ENCODE measurements around the gene ARNT2. TPM values are rescaled to one million over a fixed set of nuclear protein-coding genes. Genes with fewer than 3 reads are reported as not detected.

Gene ARNT2
- total RNA-seq, 1 experiment from 2014 or later = 7.0 TPM

- no peak for TF ChIP-seq SP1 (CRISPR knock-in tag; conservative IDR thresholded peaks at IDR 0.05)
- TF ChIP-seq NR1H2 (CRISPR knock-in tag; IDR thresholded peaks at IDR 0.05) = no peak
- TF ChIP-seq ATF2 (CRISPR knock-in tag; IDR thresholded peaks at IDR 0.05; ENCODE audit: borderline replicate concordance, low read depth) = no peak
- TF ChIP-seq ZNF532 (CRISPR knock-in tag; IDR thresholded peaks at IDR 0.05; ENCODE audit: borderline replicate concordance) = no peak
These were observed 205.3 kb downstream of the ARNT2 start (continued) for GRCh38 chr15:80609512-80609946.

- ChIA-PET CTCF (interaction anchor here (1.0 to 1.3 kb wide), 2 partner anchors 83 to 165 kb away, joined by 3 to 5 read pairs; partner anchors contain the start of gene ABHD17C), POLR2A (no interaction called here)
- H3K4me3 Mint-ChIP-seq = no peak overlapping the region
- peaks cover 24% of the 10 kb centered on the region for H3K4me1 Mint-ChIP-seq
- DNase-seq (ENCODE audit: low spot score) = no peak
- ATAC-seq = no peak
- TF ChIP-seq GTF2I (CRISPR knock-in tag; conservative IDR thresholded peaks at IDR 0.05) (no peak), STAT6 (CRISPR knock-in tag; conservative IDR thresholded peaks at IDR 0.05; ENCODE audit: low read depth) (no peak), ZNF425 (CRISPR knock-in tag; conservative IDR thresholded peaks at IDR 0.05) (no peak), NR1H2 (CRISPR knock-in tag; IDR thresholded peaks at IDR 0.05) (no peak), ZNF671 (CRISPR knock-in tag; IDR thresholded peaks at IDR 0.05) (no peak), PREB (CRISPR knock-in tag; IDR thresholded peaks at IDR 0.05; ENCODE audit: borderline replicate concordance) (no peak), USF1 (CRISPR knock-in tag; IDR thresholded peaks at IDR 0.05) (no peak), JAZF1 (CRISPR knock-in tag; IDR thresholded peaks at IDR 0.05) (no peak), SMAD4 (CRISPR knock-in tag; IDR thresholded peaks at IDR 0.05) (no peak), MXD4 (CRISPR knock-in tag; IDR thresholded peaks at IDR 0.05; ENCODE audit: borderline replicate concordance) (no peak)
- H3K27me3 Mint-ChIP-seq (ENCODE audit: low read depth) = no peaks in the 10 kb centered on the region; the same call in 1 of the 2 replicates
- no peaks in the 10 kb centered on the region for H3K36me3 Mint-ChIP-seq
- peaks cover 4% of the 10 kb centered on the region; the same call in 1 of the 2 replicates for H3K9me3 Mint-ChIP-seq
- H3K27ac Mint-ChIP-seq = no peak overlapping the region
These were observed 207.4 kb downstream of the ARNT2 start for GRCh38 chr15:80611543-80612080.
